ENCODE data around the gene NSG1.

NSG1 gene

DNA sequence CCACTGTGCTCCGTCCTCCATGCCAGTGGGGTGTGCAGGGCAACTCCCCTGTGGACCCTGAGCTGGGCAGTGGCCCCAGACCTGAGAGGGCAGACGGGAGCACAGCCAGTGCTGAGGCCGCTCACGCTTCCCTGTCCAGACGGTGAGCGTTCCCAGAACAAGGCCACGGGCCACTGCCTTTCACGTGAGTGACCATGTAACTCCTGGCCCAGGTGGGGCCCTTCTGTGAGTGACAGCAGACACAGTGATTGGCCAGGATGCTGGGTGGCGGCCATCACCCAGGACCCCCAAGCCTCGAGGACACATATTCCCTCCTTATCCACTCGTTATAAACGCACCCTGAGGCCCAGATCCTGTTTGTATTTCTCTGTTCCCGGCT, 10.5 kb downstream of the NSG1 start:
- TF ChIP-seq, protein P1, sequence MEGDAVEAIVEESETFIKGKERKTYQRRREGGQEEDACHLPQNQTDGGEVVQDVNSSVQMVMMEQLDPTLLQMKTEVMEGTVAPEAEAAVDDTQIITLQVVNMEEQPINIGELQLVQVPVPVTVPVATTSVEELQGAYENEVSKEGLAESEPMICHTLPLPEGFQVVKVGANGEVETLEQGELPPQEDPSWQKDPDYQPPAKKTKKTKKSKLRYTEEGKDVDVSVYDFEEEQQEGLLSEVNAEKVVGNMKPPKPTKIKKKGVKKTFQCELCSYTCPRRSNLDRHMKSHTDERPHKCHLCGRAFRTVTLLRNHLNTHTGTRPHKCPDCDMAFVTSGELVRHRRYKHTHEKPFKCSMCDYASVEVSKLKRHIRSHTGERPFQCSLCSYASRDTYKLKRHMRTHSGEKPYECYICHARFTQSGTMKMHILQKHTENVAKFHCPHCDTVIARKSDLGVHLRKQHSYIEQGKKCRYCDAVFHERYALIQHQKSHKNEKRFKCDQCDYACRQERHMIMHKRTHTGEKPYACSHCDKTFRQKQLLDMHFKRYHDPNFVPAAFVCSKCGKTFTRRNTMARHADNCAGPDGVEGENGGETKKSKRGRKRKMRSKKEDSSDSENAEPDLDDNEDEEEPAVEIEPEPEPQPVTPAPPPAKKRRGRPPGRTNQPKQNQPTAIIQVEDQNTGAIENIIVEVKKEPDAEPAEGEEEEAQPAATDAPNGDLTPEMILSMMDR (conservative IDR thresholded peaks at IDR 0.05; ENCODE audit: low read depth, low read length): no peak
- DNase-seq (ENCODE audit: low read depth): no peak
- H3K4me3 ChIP-seq (ENCODE audit: low read length): no peak overlapping the region

DNA sequence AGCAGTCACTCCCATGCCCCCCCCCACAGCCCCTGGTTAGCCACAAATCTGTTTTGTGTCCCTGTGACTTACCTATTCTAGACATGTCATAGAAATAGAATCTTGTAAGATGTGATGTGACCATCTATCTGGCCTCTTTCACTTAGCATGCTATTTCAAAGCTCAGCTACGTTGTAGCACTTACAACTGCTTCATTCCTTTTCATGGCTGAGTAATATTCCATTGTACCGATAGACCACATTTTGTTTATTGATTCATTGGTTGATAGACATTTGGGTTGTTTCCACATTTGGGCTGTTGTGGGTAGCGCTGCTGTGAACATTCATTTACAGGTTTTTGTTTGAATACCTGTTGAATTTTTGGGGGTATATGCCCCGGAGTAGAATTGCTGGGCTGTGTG, 11.5 kb downstream of the NSG1 start:
- TF ChIP-seq, protein P1 (conservative IDR thresholded peaks at IDR 0.05; ENCODE audit: low read depth, low read length): no peak
- DNase-seq (ENCODE audit: low read depth): no peak
- no peak overlapping the region for H3K4me3 ChIP-seq (ENCODE audit: low read length)

DNA sequence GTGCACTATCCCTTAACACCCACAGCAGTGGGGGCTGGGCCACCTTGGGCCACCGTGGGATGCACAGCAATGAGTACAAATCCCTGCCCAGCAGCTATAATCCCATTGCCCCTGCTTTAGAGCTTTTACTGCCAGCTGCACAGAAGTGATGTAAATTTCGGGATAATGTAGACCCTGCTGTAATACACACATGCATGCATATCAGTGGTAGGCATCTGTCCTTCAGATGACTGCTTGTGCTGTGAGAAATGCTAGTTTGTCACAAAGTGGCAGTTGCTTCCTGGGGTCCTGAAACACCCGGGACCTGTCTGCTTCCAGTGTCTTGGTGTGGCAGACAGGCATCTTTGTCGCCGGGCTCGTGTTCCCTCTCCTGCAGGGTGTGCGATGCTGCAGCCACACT, 14.1 kb downstream of the NSG1 start:
- TF ChIP-seq, protein P1 (conservative IDR thresholded peaks at IDR 0.05; ENCODE audit: low read depth, low read length): no peak

DNA sequence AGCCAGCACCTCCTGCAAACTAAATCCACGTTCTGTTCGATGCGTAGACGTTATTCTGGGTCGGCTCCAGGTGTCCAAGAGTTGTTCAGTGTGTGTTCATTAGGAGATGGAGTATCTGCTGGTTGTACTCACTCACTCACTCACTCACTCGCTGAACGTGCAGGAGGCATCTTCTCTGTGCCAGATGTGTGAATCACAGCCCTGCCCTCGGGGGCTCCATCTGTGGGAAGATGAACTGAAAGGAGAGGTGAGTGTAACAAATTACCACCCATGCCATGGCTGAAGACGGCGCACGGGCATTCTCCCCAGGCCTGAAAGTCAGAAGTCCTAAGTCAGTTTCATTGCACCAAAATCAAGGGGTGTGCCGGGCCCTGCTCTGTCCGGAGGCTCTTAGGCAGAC, 16.1 kb downstream of the NSG1 start:
- TF ChIP-seq, protein P1 (conservative IDR thresholded peaks at IDR 0.05; ENCODE audit: low read depth, low read length): no peak
- no peak overlapping the region for H3K4me3 ChIP-seq (ENCODE audit: low read length)
- DNase-seq (ENCODE audit: low read depth): no peak

More for the DNA sequence above, 14.1 kb downstream of the NSG1 start:
- no peak overlapping the region for H3K4me3 ChIP-seq (ENCODE audit: low read length)
- no peak for DNase-seq (ENCODE audit: low read depth)

DNA sequence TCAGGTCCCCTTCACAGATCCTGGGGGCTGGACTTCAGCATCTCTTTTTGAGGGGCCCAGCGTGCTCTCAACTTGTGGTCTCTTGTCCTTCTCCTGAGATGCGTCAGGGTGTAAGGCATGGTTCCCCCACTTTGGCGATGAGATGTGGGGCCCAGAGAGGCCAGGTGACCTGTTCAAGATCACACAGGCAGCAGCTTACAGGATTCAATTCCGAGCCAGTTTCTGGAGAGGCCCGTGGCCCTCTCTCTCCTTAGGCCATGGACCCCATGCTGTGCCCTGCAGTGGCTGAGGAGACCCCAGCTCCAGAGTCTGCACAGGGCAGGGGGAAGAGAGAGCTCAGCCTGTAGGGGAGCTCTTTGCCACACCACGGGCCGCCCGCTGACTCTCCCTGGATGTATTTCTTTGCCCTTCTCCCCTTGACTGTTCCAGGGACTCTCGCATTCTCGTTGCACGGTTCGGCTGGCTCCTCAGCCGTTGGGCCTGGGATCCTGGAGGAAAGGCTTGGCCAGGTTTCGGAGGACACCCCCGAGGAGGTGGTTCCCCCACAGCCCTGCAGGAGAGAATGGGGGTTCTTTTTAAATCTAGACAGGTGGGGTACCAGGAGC, 18.6 kb downstream of the NSG1 start:
- H3K4me3 ChIP-seq (ENCODE audit: low read length): no peak overlapping the region
- no peak for DNase-seq (ENCODE audit: low read depth)
- TF ChIP-seq, protein P1 (conservative IDR thresholded peaks at IDR 0.05; ENCODE audit: low read depth, low read length): no peak

DNA sequence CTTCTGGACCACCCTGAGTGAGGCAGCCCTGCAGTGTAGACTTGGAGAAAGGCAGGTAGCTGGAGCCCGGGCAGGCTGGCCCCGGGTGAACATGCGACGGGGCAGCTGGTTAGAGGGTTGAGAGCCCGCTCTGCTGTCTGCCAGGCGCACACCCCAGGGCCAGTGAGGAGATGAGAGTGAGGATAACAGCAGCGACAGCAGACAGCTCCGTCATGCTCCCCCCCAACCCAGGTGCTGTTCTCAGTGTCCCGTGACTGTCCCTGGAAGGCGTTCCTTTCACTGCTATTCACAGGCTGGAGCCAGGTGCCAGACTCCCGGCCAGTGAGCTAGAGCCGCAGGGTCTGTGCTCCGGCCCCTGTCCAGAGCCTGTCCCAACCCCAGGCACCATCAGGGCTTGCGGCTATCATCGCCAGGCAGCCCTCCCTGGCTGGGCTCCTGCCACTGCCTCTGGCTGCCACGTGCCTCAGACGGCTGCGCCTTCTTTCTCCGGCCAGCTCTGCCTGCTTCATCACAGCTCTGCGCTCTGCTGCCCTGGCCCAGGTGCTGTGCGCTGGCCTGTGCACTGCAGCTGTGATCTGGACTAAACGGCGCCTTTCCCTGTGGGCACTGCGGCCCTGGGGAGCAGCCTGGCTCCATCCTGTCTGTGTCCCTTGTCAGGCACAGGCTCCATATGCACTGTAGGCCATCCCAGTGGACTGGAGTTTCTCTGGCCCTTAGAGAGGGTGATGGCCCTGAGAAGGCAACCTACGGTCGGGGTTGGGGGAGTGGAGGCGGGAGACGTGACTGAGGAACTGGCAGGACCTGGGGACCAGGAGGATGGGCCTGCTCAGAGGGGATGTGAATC, 19.8 kb downstream of the NSG1 start:
- no peak for DNase-seq (ENCODE audit: low read depth)
- H3K4me3 ChIP-seq (ENCODE audit: low read length): no peak overlapping the region
- TF ChIP-seq, protein P1 (conservative IDR thresholded peaks at IDR 0.05; ENCODE audit: low read depth, low read length): no peak

All from retinal pigment epithelial cell (primary cell).